HEK293 (cell line): Measurements from ENCODE around the gene ARHGAP26.

Experiments used
- CTCF ChIA-PET: fragments of 350-600 bp; formaldehyde crosslinking; extraction: SDS; loops from one replicate; lab custom pipeline; 2021; ENCODE audit warnings: antibody characterized with exemption; lab: Yijun Ruan, JAX
- POLR2A ChIA-PET: fragments of 300-600 bp; formaldehyde crosslinking; extraction: SDS; loops from one replicate; lab custom pipeline; 2020; ENCODE audit warnings: antibody characterized with exemption, inconsistent platforms; lab: Yijun Ruan, JAX
- H3K27ac ChIP-seq: fragments of 200-500 bp; sonication (Bioruptor generic); 2 replicates; pipeline ENCODE4 v1.5.1; 2014; ENCODE audit warnings: low read depth, low read length, control low read depth, inconsistent platforms; ENCODE audit errors: extremely low read depth
- H3K36me3 ChIP-seq, 2 experiments: fragments of 200-500 bp in 1 of 2; sonication (Bioruptor generic) in 1 of 2; 1 replicate in 1 of 2; 2 replicates in 1 of 2; pipeline ENCODE4 v1.5.1; 2014 to 2017; ENCODE audit warnings: inconsistent platforms in 2 of 2, low read length in 2 of 2; ENCODE audit not compliant: control insufficient read depth in 2 of 2, insufficient read depth in 1 of 2
- H3K4me1 ChIP-seq: fragments of 200-500 bp; sonication (Bioruptor generic); 2 replicates; pipeline ENCODE4 v1.5.1; 2014; ENCODE audit warnings: mild to moderate bottlenecking, low read length, inconsistent platforms; ENCODE audit not compliant: control insufficient read depth, insufficient read depth
- H3K4me3 ChIP-seq: 2 replicates; pipeline ENCODE4 v1.5.1; 2011; ENCODE audit warnings: low read depth, mild to moderate bottlenecking, control low read depth, low read length, moderate library complexity
- H3K9me3 ChIP-seq: fragments of 200-500 bp; sonication (Bioruptor generic); 2 replicates; pipeline ENCODE4 v1.5.1; 2014; ENCODE audit warnings: low read depth, low read length, inconsistent platforms; ENCODE audit not compliant: control insufficient read depth, insufficient read depth
- BCL11A ChIP-seq: fragments of 450-650 bp; formaldehyde crosslinking; IDR thresholded peaks from 2 replicates; pipeline ENCODE4 v1.5.1; 2016; ENCODE audit warnings: low read depth, missing biosample characterization, missing genetic modification characterization
- FEZF1 ChIP-seq: fragments of 450-650 bp; formaldehyde crosslinking; IDR thresholded peaks from 2 replicates; pipeline ENCODE4 v1.5.1; 2016; ENCODE audit warnings: missing biosample characterization, missing genetic modification characterization
- GFI1B ChIP-seq: fragments of 450-650 bp; formaldehyde crosslinking; IDR thresholded peaks from 2 replicates; pipeline ENCODE4 v1.5.1; 2016; ENCODE audit warnings: missing biosample characterization, missing genetic modification characterization
- KLF1 ChIP-seq: fragments of 450-650 bp; formaldehyde crosslinking; IDR thresholded peaks from 2 replicates; pipeline ENCODE4 v1.5.1; 2016; ENCODE audit warnings: missing biosample characterization, missing genetic modification characterization
- PRDM1 ChIP-seq: fragments of 450-650 bp; formaldehyde crosslinking; IDR thresholded peaks from 2 replicates; pipeline ENCODE4; 2016; ENCODE audit warnings: missing biosample characterization, missing genetic modification characterization
- RBAK ChIP-seq: fragments of 450-650 bp; formaldehyde crosslinking; IDR thresholded peaks from 2 replicates; pipeline ENCODE4 v1.5.1; 2016; ENCODE audit warnings: missing biosample characterization, missing genetic modification characterization
- SP2 ChIP-seq: fragments of 450-650 bp; formaldehyde crosslinking; IDR thresholded peaks from 2 replicates; pipeline ENCODE4 v1.5.1; 2016; ENCODE audit warnings: missing biosample characterization, missing genetic modification characterization
- SP7 ChIP-seq: fragments of 450-650 bp; formaldehyde crosslinking; IDR thresholded peaks from 2 replicates; pipeline ENCODE4 v1.5.1; 2016; ENCODE audit warnings: missing biosample characterization, missing genetic modification characterization
- YY1 ChIP-seq: fragments of 450-650 bp; formaldehyde crosslinking; IDR thresholded peaks from 2 replicates; pipeline ENCODE4 v1.5.1; 2018; ENCODE audit warnings: missing biosample characterization, missing genetic modification characterization
- ZBTB7A ChIP-seq: fragments of 450-650 bp; formaldehyde crosslinking; IDR thresholded peaks from 2 replicates; pipeline ENCODE4 v1.5.1; 2016; ENCODE audit warnings: low read depth, missing biosample characterization, missing genetic modification characterization
- ZNF155 ChIP-seq: fragments of 450-650 bp; formaldehyde crosslinking; IDR thresholded peaks from 2 replicates; pipeline ENCODE4 v1.5.1; 2016; ENCODE audit warnings: missing biosample characterization, missing genetic modification characterization
- ZNF184 ChIP-seq: fragments of 450-650 bp; IDR thresholded peaks from 2 replicates; pipeline ENCODE4 v1.5.1; 2018; ENCODE audit warnings: missing biosample characterization, mild to moderate bottlenecking, missing genetic modification characterization
- ZNF19 ChIP-seq: fragments of 450-650 bp; formaldehyde crosslinking; IDR thresholded peaks from 2 replicates; pipeline ENCODE4; 2016; ENCODE audit warnings: missing biosample characterization, missing genetic modification characterization, low read depth
- ZNF214 ChIP-seq: fragments of 450-650 bp; formaldehyde crosslinking; IDR thresholded peaks from 2 replicates; pipeline ENCODE4 v1.5.1; 2017; ENCODE audit warnings: missing biosample characterization, mild to moderate bottlenecking, missing genetic modification characterization, borderline replicate concordance
- ZNF335 ChIP-seq: fragments of 450-650 bp; formaldehyde crosslinking; conservative IDR thresholded peaks from 2 replicates; pipeline ENCODE4 v1.5.1; 2016; ENCODE audit warnings: missing biosample characterization, missing genetic modification characterization
- ZNF354C ChIP-seq: fragments of 450-650 bp; formaldehyde crosslinking; IDR thresholded peaks from 2 replicates; pipeline ENCODE4 v1.5.1; 2016; ENCODE audit warnings: missing biosample characterization, missing genetic modification characterization, low read depth, borderline replicate concordance
- ZNF366 ChIP-seq: fragments of 450-650 bp; formaldehyde crosslinking; conservative IDR thresholded peaks from 2 replicates; pipeline ENCODE4 v1.5.1; 2016; ENCODE audit warnings: missing biosample characterization, missing genetic modification characterization
- ZNF560 ChIP-seq: fragments of 450-650 bp; formaldehyde crosslinking; IDR thresholded peaks from 2 replicates; pipeline ENCODE4 v1.5.1; 2017; ENCODE audit warnings: missing biosample characterization, missing genetic modification characterization, borderline replicate concordance
- ZNF571 ChIP-seq: fragments of 450-650 bp; formaldehyde crosslinking; IDR thresholded peaks from 2 replicates; pipeline ENCODE4 v1.5.0; 2017; ENCODE audit warnings: missing biosample characterization, missing genetic modification characterization
- ZNF596 ChIP-seq: fragments of 450-650 bp; IDR thresholded peaks from 2 replicates; pipeline ENCODE4 v1.5.0; 2018; ENCODE audit warnings: missing biosample characterization, mild to moderate bottlenecking, missing genetic modification characterization, moderate library complexity
- ZNF624 ChIP-seq: fragments of 450-650 bp; formaldehyde crosslinking; IDR thresholded peaks from 2 replicates; pipeline ENCODE4 v1.5.1; 2017; ENCODE audit warnings: missing biosample characterization, missing genetic modification characterization
- ZNF654 ChIP-seq: fragments of 450-650 bp; formaldehyde crosslinking; IDR thresholded peaks from 2 replicates; pipeline ENCODE4 v1.5.1; 2016; ENCODE audit warnings: low read depth, missing biosample characterization, missing genetic modification characterization
- ZNF670 ChIP-seq: fragments of 450-650 bp; formaldehyde crosslinking; IDR thresholded peaks from 2 replicates; pipeline ENCODE4 v1.5.1; 2016; ENCODE audit warnings: missing biosample characterization, missing genetic modification characterization, low read depth
- ZNF768 ChIP-seq: fragments of 450-650 bp; formaldehyde crosslinking; IDR thresholded peaks from 2 replicates; pipeline ENCODE4 v1.5.1; 2018; ENCODE audit warnings: missing biosample characterization, mild to moderate bottlenecking, missing genetic modification characterization
- ZNF785 ChIP-seq: fragments of 450-650 bp; formaldehyde crosslinking; IDR thresholded peaks from 2 replicates; pipeline ENCODE4 v1.5.1; 2016; ENCODE audit warnings: missing biosample characterization, missing genetic modification characterization
- TF ChIP-seq, protein P1 (sequence below): fragments of 450-650 bp; formaldehyde crosslinking; IDR thresholded peaks from 2 replicates; pipeline ENCODE4 v1.5.1; 2016; ENCODE audit warnings: missing biosample characterization, missing genetic modification characterization, borderline replicate concordance
- TF ChIP-seq, protein P2 (sequence below): fragments of 450-650 bp; formaldehyde crosslinking; IDR thresholded peaks from 2 replicates; pipeline ENCODE4 v1.5.1; 2016; ENCODE audit warnings: missing biosample characterization, missing genetic modification characterization
- TF ChIP-seq, protein P3 (sequence below): fragments of 450-650 bp; formaldehyde crosslinking; IDR thresholded peaks from 2 replicates; pipeline ENCODE4 v1.5.1; 2017; ENCODE audit warnings: missing biosample characterization, missing genetic modification characterization
- TF ChIP-seq, protein P4 (sequence below): fragments of 450-650 bp; formaldehyde crosslinking; IDR thresholded peaks from 2 replicates; pipeline ENCODE4 v1.5.1; 2016; ENCODE audit warnings: missing biosample characterization, missing genetic modification characterization

ARHGAP26 gene

DNA sequence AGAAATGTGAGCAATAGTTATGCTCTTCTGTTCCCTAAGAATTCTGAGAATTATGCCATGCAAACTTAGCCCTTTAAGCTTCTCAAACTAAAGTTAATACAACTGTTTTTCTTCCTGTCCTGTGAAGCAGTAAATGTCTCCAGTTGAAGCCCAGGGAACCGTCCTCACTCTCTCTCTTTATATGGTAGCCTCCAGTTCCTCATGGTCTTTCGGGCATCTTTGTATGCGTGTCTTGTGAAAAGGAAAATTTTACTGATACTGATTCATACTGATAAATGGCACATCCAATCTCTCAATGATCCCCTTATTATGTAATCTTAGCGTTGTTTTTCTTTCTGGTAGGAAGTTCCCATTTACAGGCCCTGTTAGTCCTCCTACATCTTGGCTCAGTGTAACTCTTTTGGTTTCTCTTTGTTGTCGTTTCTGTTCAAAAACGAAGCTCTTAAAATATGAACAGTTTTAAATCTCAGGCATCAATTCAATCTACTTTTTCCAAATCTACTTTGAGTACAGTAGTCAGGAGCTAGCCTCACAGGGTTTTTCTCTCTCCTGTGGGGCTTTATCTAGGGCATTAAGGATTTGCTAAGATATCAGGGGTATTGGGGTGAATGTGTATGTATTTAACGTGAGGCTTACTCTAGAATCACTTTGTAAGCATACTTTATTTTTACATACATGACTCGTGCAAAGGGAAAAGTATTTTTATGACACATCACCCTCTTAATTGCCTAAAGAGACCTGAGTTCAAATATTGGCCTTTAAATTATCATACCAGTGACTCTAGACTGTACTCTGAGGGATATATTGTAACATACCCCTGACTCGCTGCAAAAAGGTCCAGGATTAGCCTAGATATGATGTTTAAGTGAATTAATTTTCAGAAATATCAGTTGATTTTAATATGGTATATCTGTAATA lies 375.3 kb downstream of the ARHGAP26 start:
- CTCF ChIA-PET = no interaction called here
- H3K27ac ChIP-seq = no peak overlapping the region
- no peaks in the 10 kb centered on the region for H3K36me3 ChIP-seq
- POLR2A ChIA-PET = no interaction called here
- H3K4me3 ChIP-seq = no peak overlapping the region
- H3K9me3 ChIP-seq = no peaks in the 10 kb centered on the region
- no peak for TF ChIP-seq ZNF184
- no peak for TF ChIP-seq ZNF670 (tag by site-specific recombination)
- no peak for TF ChIP-seq ZNF19 (tag by site-specific recombination)
- TF ChIP-seq GFI1B = no peak
- TF ChIP-seq ZNF366 = no peak
- no peak for TF ChIP-seq ZNF155 (tag by site-specific recombination)
- TF ChIP-seq ZNF596 = no peak
- TF ChIP-seq, protein P1, sequence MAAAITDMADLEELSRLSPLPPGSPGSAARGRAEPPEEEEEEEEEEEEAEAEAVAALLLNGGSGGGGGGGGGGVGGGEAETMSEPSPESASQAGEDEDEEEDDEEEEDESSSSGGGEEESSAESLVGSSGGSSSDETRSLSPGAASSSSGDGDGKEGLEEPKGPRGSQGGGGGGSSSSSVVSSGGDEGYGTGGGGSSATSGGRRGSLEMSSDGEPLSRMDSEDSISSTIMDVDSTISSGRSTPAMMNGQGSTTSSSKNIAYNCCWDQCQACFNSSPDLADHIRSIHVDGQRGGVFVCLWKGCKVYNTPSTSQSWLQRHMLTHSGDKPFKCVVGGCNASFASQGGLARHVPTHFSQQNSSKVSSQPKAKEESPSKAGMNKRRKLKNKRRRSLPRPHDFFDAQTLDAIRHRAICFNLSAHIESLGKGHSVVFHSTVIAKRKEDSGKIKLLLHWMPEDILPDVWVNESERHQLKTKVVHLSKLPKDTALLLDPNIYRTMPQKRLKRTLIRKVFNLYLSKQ (tag by site-specific recombination) = no peak
- TF ChIP-seq ZNF654 (tag by site-specific recombination) = no peak
- TF ChIP-seq ZNF354C (tag by site-specific recombination) = no peak
- TF ChIP-seq ZNF214 (tag by site-specific recombination) = no peak
- TF ChIP-seq SP2 = no peak
- no peak for TF ChIP-seq RBAK (tag by site-specific recombination)
- TF ChIP-seq FEZF1 (tag by site-specific recombination) = no peak
- TF ChIP-seq SP7 = no peak
- TF ChIP-seq BCL11A = no peak
- TF ChIP-seq ZNF768 (tag by site-specific recombination) = no peak
- TF ChIP-seq, protein P2, sequence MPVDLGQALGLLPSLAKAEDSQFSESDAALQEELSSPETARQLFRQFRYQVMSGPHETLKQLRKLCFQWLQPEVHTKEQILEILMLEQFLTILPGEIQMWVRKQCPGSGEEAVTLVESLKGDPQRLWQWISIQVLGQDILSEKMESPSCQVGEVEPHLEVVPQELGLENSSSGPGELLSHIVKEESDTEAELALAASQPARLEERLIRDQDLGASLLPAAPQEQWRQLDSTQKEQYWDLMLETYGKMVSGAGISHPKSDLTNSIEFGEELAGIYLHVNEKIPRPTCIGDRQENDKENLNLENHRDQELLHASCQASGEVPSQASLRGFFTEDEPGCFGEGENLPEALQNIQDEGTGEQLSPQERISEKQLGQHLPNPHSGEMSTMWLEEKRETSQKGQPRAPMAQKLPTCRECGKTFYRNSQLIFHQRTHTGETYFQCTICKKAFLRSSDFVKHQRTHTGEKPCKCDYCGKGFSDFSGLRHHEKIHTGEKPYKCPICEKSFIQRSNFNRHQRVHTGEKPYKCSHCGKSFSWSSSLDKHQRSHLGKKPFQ (tag by site-specific recombination) = no peak
- TF ChIP-seq ZNF560 (tag by site-specific recombination) = no peak
- peaks cover 11% of the 10 kb centered on the region for H3K4me1 ChIP-seq

DNA sequence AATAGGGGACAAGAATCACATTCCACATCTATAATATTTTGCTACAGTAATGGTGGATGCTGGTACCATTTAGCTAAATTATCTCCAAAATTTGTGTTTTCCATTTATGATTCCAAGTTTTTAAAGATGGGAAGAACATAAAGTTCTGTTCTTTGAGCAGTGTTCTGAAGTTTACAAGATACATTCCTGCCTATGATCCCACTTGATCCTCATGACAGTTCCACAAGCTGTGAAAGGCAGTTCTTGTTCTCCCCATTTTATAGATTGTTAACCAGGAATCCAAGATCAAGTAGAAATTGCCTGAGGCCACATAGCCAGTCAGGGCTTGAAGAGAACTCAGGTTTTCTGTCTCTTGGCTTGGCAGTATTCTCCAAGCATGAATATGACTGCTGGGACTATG lies 376.0 kb downstream of the ARHGAP26 start:
- TF ChIP-seq ZNF335 (tag by site-specific recombination) = no peak
- TF ChIP-seq, protein P3, sequence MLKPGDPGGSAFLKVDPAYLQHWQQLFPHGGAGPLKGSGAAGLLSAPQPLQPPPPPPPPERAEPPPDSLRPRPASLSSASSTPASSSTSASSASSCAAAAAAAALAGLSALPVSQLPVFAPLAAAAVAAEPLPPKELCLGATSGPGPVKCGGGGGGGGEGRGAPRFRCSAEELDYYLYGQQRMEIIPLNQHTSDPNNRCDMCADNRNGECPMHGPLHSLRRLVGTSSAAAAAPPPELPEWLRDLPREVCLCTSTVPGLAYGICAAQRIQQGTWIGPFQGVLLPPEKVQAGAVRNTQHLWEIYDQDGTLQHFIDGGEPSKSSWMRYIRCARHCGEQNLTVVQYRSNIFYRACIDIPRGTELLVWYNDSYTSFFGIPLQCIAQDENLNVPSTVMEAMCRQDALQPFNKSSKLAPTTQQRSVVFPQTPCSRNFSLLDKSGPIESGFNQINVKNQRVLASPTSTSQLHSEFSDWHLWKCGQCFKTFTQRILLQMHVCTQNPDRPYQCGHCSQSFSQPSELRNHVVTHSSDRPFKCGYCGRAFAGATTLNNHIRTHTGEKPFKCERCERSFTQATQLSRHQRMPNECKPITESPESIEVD = no peak
- no peak for TF ChIP-seq ZNF785 (tag by site-specific recombination)
- no peak for TF ChIP-seq PRDM1 (tag by site-specific recombination)
- TF ChIP-seq ZBTB7A (tag by site-specific recombination) = no peak
- TF ChIP-seq ZNF571 (tag by site-specific recombination) = no peak
- TF ChIP-seq, protein P4, sequence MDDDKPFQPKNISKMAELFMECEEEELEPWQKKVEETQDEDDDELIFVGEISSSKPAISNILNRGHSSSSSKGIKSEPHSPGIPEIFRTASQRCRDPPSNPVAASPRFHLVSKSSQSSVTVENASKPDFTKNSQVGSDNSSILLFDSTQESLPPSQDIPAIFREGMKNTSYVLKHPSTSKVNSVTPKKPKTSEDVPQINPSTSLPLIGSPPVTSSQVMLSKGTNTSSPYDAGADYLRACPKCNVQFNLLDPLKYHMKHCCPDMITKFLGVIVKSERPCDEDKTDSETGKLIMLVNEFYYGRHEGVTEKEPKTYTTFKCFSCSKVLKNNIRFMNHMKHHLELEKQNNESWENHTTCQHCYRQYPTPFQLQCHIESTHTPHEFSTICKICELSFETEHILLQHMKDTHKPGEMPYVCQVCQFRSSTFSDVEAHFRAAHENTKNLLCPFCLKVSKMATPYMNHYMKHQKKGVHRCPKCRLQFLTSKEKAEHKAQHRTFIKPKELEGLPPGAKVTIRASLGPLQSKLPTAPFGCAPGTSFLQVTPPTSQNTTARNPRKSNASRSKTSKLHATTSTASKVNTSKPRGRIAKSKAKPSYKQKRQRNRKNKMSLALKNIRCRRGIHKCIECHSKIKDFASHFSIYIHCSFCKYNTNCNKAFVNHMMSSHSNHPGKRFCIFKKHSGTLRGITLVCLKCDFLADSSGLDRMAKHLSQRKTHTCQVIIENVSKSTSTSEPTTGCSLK (tag by site-specific recombination) = no peak
- no peak for TF ChIP-seq YY1 (tag by site-specific recombination)
- TF ChIP-seq KLF1 (tag by site-specific recombination) = no peak
- TF ChIP-seq ZNF624 (tag by site-specific recombination) = no peak
- no peak overlapping the region for H3K4me3 ChIP-seq
- ChIA-PET POLR2A (no interaction called here), CTCF (interaction anchor here (0.6 kb wide), 1 partner anchor 803 kb away, joined by 3 read pairs; no protein-coding TSS in a partner anchor)
- no peak overlapping the region for H3K27ac ChIP-seq
- no peaks in the 10 kb centered on the region for H3K36me3 ChIP-seq
- peaks cover 11% of the 10 kb centered on the region for H3K4me1 ChIP-seq
- H3K9me3 ChIP-seq = no peaks in the 10 kb centered on the region
